Stimulated activated CD4-positive, alpha-beta T cell treated with anti-CD3 and anti-CD28 coated beads, TNF-alpha, amount 100 ng/mL, for 4 hours (primary cell): Measurements from ENCODE around the gene MIAT.
"Not testable (repeated sequence)": the region's sequence is repeated elsewhere in the genome, so short reads cannot be mapped to it uniquely, and the experiment has no call there.

Experiments used
- DNase-seq, 3 experiments: peaks; one replicate each; pipeline ENCODE4 v3.0.0-alpha.2; 2020; ENCODE audit warnings: low read depth in 3 of 3

The MIAT gene

DNA sequence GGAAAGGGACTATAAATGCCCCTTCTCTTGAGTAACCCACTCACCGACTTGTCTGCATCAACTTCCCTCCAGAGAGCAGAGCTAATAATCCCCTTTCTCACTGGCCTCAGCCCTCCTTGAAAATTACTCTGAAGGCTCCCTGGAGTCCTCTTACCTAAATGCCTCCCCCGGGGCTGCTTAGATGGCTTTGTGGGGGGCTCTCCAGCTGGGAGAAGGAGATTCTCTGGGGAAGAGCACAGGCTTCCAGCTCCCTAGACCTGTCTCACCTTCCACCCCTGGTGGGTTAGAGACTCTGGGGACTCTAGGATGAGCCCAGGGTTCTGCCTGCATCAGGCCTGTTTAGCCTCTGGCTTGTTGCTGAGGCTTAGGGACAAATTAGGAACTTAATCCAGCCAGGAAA, 39.8 kb downstream of the MIAT start:
- DNase-seq: no peak

- no peak for DNase-seq
These were observed 43.1 kb downstream of the MIAT start for GRCh38 chr22:26700462-26700861.

DNA sequence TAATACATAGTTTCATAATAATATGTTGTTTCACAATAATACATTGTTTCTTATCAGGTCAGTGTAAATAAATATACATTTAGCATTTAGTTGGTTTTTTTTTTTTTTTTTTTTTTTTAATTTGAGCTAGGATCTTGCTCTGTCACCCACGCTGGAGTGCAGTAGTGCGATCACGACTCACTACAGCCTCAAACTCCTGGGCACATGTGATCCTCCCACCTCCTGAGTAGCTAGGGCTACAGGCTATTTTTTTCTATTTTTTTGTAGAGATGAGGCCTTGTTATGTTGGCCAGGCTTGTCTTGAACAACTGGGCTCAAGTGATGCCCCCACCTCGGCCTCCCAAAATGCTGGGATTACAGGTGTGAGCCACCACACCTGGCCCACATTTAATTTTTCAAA, 43.5 kb downstream of the MIAT start:
- no peak for DNase-seq

DNA sequence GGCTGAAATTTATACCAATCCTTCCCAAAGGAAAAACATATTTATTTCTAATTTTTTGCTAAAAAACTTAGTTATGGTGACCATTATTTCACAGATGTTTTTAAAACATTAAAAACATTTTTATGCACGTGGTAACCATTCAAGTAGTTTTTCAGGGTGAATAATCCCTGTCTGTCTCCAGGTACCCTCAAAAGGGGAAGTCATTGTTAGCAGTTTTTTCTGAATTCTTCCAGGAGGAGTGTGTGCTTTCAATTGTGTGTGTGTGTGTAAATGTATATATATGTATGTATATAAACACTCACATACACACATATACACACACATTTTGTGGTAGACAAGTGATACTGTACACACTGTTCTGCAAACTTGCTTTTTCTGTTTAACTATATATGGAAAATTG, 43.9 kb downstream of the MIAT start:
- DNase-seq: no peak

DNA sequence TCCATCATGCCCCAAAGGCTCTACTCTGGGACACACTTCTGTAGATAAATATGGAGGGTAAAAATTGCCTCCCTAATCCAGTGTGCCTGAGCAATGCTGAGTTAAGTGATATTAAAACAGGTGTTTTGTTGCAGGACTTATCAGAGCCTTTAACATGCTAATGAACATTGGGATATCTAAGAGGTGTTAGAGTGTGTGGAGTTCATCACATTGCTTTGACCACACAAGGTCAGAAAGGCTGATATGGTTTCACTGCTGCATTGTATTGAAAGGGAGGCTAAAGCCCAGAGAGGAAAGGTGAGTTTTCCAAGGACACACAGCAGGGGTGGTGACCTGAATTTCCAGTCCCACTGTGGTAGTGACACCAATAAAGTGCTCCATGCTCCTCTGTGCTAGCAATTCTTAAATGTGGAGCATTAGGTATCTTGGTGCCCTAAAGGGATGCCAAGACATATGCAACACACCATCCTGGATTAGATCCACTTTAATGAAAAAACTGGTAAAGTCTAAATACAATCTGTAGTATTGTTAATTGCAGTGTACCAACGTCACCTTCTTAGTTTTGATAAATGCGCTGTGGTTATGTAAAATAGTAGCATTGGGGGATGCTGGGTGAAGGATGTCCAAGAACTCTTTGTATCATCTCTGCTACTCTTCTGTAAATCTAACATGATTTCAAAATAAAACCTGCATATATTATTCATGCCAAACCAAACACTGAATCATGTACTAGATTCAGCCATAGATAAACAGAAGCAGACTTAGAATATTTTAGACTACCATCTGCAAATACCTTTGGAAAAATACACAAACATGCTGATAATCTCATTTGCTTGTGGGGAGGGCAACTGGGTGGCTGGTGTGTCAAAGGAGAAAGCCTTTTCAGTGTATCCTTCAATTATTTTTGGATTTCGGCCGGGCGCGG, 45.8 kb downstream of the MIAT start:
- no peak for DNase-seq

- not testable (repeated sequence) for DNase-seq
These were observed 48.0 kb downstream of the MIAT start for GRCh38 chr22:26705379-26705778.

- no peak for DNase-seq
These were observed 49.7 kb downstream of the MIAT start for GRCh38 chr22:26707090-26707489.

DNA sequence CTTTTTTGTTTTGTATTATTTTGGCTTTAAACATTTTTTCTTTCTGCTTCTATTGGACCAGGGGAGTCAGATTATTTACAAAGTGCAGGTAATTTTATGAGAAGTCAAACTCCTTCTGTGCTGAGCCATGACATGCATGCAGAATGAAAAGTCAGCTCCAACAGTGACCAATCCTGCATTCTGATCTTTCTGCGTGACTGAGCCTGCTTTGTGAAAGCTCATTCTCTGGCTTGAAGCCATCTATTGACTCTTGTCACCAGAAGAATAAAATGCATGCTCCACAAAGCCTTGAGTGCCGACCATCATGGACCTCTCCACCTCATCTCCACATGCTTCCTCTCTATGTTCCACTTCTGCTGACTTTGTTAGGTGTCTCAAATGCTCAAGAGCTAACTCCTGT, 50.2 kb downstream of the MIAT start:
- DNase-seq: no peak

DNA sequence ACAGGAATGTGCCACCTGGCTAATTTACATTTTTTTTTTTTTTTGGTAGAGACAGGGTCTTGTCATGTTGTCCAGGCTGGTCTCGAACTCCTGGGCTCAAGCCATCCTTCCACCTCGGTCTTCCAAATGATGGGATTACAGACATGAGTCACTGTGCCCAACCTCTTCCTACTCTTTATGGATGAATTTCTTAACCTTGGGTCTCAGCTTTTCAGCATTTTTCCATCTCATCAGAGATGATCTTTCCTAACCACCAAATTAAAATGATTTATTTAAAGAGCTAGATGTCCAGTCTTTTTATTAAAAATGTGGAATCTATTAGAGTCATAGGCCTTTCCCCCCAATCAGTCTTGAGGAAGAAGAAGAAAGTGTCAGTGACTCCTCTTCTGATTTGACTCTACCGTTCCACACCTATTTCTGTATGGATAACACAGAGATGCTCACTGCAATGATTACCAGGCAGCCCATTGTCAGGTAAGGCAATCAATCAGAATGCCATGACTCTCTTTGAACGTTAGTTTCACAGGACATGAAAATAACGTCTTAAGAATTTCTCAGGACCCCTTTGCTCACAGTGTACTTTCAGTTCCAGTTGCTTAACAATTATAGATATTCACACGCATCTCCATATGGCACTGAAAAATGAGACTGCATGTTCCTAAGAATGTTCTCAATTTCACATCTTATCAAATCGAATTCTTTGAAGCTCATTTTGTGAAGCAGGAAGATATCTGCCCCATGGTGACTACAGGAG, 51.0 kb downstream of the MIAT start:
- no peak for DNase-seq

DNA sequence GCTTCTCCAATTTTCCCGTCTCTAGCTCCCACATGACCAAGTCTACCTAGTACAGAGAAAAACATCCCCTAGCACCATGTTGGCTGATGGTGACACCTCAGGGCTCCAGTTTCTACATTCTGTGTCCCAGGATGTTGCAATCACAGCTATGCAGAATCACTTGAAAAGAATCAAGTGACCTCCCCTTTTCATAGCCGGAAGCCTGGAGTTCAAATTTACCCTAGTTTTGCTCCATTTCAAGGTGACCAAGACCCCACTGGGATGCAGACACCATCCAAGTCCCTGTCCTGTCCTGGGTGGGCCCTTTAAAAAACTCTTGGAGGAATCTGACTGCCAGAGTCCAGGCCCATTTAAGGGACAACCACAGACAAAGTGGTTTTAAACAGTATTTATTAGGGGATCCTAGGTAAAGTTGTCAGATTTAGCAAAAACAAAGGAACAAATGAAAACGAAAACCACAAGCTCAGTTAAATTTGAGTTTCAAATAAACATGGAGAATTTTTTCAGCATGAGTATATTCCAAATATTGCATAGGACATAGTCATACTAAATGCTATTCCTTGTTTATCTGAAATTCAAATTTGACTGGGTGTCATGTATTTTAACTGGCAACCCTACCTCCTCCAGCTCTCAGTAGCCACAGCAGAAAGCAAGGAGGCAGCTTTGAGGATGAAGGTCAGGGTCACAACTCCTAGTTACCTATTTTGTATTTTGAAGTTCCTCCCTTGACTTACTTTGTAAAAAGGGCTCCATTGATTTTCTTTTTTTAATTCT, 52.4 kb downstream of the MIAT start:
- DNase-seq: no peak

GRCh38 chr22:26711205-26711963, 54.0 kb downstream of the MIAT start:
- DNase-seq: no peak

- no peak for DNase-seq
These were observed 54.8 kb downstream of the MIAT start for GRCh38 chr22:26712158-26712557.

DNA sequence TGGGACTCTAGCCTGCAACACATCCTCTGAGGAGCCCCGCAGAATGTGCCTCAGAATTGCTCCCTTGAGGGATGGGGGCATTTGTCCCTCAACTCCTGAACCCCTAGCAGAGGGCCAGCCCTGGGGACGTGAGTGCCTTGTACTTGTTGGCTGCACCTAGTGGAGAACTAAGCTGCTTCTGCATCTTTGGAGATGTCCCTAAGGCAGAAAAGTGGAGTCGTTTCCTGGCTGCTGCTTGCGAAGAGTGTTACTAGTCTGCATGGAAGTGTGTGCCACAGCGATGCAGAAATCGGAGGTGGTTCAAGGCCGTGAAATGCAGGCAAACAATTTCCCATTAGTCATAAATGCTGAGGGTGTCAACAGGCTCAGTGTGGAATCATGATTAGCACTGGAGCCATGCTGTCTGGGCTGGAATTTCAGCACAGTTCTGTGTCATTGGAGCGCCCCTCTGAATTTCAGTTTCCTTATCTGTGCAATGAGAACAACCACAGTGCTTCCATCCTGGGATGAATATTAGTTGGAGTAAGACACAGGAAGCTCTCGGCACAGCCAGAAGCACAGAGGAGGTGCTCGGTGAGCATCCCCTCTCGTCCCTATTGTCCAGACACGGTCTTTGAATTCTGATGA, 56.5 kb downstream of the MIAT start:
- DNase-seq: no peak

DNA sequence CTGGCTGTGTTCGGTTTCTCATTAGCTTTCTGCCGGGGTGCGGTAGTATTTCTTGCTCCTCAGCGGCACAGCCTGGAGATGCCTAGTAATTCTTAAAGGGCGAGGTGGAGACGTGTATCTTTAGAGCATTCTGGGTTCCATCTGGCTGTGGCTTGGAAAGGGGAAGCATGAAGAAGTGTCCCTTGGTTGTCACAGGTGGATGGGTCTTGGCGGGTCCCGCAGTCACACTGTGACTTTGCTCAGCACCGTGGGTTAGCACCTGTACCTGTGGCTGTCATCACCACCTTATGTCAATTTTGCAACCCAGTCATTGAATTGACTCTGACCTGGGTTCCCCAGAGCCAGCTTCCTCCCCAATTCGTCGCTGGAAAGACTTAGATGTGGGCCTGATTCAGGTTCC, 57.6 kb downstream of the MIAT start:
- no peak for DNase-seq

DNA sequence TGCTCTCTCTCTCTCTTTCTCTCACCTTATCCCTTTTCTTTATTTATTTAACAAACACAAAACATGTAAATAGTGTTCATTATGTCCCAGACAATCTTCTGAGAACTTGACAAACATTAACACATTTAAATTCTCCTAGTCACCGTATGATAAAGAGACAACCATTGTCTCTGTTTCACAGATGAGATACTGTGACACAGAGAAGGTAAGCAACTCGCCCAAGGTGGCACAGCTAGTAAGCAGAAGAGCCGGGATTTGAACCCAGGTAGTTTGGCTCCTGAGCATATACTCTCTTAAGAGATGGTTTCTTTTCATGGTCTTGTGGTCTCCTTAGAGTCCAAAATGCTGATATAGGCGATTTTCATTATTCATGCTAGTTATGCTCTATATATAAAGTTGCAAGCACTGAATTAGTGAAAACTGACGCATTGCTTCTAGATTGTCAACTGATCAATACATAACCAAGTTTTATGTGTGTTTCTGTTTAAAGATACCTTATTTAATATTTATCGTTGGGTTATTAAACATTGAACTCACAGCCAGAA, 58.1 kb downstream of the MIAT start:
- no peak for DNase-seq

- no peak for DNase-seq
These were observed 61.1 kb downstream of the MIAT start for GRCh38 chr22:26718488-26718887.

- no peak for DNase-seq
These were observed 61.5 kb downstream of the MIAT start for GRCh38 chr22:26718905-26719304.

DNA sequence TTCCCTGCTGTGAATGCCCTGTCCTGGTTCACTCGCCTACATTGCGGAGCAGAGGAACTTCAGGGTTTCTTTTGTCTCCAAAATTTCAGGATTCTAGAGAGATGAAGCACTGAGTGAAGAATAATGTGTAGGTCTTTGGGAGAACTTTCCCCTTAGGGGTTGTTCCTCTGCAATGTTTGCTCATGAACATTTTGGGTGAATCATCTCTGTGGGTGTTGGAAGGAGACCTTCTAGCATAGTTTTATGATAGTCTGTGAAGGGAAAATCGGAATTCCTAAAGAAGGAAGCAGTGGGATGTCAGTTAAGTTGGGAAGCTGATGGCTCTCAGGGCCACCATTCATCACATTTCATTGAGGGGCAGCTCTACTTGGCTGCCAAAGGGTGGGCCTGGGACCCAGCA, 64.8 kb downstream of the MIAT start:
- DNase-seq: no peak

GRCh38 chr22:26724414-26724813, 67.0 kb downstream of the MIAT start:
- no peak for DNase-seq

DNA sequence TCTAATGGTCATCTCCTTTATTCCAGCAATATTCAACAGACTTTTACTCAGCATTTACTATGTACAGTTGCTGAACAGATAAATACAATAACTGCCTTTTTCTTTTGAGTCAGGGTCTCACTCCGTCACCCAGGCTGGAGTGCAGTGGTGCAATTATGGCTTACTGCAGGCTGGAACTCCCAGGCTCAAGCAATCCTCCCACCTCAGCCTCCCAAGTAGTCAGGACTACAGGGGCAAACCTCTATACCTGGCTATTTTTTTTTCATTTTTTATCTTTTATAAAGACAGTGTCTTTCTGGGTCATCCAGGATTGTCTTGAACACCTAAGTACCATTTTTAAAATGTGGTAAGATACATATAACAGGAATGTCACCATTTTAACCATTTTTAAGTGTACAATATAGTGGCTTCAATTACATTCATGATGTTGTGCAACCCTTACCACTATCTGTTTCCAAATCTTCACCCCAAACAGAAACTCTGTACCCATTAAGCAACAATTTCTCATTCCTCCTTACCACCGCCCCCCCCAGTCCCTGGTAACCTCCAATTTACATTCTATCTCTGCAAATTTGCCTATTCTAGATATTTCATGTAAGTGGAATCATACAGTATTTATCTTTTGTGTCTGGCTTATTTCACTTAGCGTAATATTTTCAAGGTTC, 67.8 kb downstream of the MIAT start:
- no peak for DNase-seq
